ENCODE data around the gene LTBP1.
A peak's percentile ranks its signal among the peaks of the same experiment; 100 is the strongest.

LTBP1 gene

GRCh38 chr2:33042819-33043218, 96.1 kb downstream of the LTBP1 start:
- Histone ChIP-seq H3K4me3 (ENCODE audit: insufficient read depth in 1 of 2, low read depth in 1 of 2, low read length in 2 of 2) (no peak overlapping the region), H2BK120ac (ENCODE audit: low read depth, low read length) (peak overlapping the region; percentile 19), H3K4me1 (ENCODE audit: control insufficient read depth, insufficient read depth, low read depth, low read length) (no peaks in the 10 kb centered on the region), H3K9me3 (ENCODE audit: control insufficient read depth, low read length) (no peaks in the 10 kb centered on the region), H3K18ac (ENCODE audit: low read depth in 1 of 2, low read length in 2 of 2) (peak overlapping the region in 1 of 2 experiments; percentile 21), H4K8ac (ENCODE audit: low read length) (no peak overlapping the region), H2AFZ (ENCODE audit: low read depth, low read length) (no peak overlapping the region), H2AK5ac (ENCODE audit: low read length, severe bottlenecking) (no peak overlapping the region), H3K14ac (ENCODE audit: low read length in 2 of 2) (no peak overlapping the region), H3K36me3 (ENCODE audit: control insufficient read depth in 1 of 2, insufficient read depth in 2 of 2, low read depth in 1 of 2, low read length in 2 of 2) (no peaks in the 10 kb centered on the region), H2BK15ac (ENCODE audit: low read depth, poor library complexity, severe bottlenecking) (no peak overlapping the region), H2BK12ac (ENCODE audit: low read length in 2 of 2) (no peak overlapping the region), H3K23ac (ENCODE audit: low read length in 2 of 2) (no peak overlapping the region), H4K91ac (ENCODE audit: low read length) (peak overlapping the region; percentile 50), H3K79me1 (replicated peaks; ENCODE audit: low read length, poor library complexity, severe bottlenecking) (no peaks in the 10 kb centered on the region), H3K27me3 (ENCODE audit: control insufficient read depth in 1 of 2, insufficient read depth in 1 of 2, low read length in 2 of 2) (no peaks in the 10 kb centered on the region), H3K4ac (ENCODE audit: low read depth in 1 of 2, low read length in 2 of 2) (no peak overlapping the region), H2BK5ac (ENCODE audit: low read depth, low read length, poor library complexity, severe bottlenecking) (no peak overlapping the region), H3K4me2 (ENCODE audit: low read length, poor library complexity, severe bottlenecking) (no peak overlapping the region), H3K27ac (ENCODE audit: low read length, poor library complexity, severe bottlenecking) (no peak overlapping the region), H3K9ac (ENCODE audit: low read length) (no peak overlapping the region)
- 77% methylated on average over 2 of the region's 3 CpGs for WGBS
- DNase-seq: no peak

- H2BK12ac ChIP-seq (ENCODE audit: low read length in 2 of 2): no peak overlapping the region
- H3K36me3 ChIP-seq (ENCODE audit: control insufficient read depth in 1 of 2, insufficient read depth in 2 of 2, low read depth in 1 of 2, low read length in 2 of 2): no peaks in the 10 kb centered on the region
- no peak overlapping the region for H3K18ac ChIP-seq (ENCODE audit: low read depth in 1 of 2, low read length in 2 of 2)
- H4K91ac ChIP-seq (ENCODE audit: low read length): no peak overlapping the region
- H2AFZ ChIP-seq (ENCODE audit: low read depth, low read length): no peak overlapping the region
- H2BK120ac ChIP-seq (ENCODE audit: low read depth, low read length): no peak overlapping the region
- no peak overlapping the region for H3K14ac ChIP-seq (ENCODE audit: low read length in 2 of 2)
- WGBS: 34% methylated on average over 2 of the region's 2 CpGs
- H3K4me3 ChIP-seq (ENCODE audit: insufficient read depth in 1 of 2, low read depth in 1 of 2, low read length in 2 of 2): no peak overlapping the region
- no peak overlapping the region for H2BK15ac ChIP-seq (ENCODE audit: low read depth, poor library complexity, severe bottlenecking)
- no peak overlapping the region for H2BK5ac ChIP-seq (ENCODE audit: low read depth, low read length, poor library complexity, severe bottlenecking)
- no peak overlapping the region for H3K9ac ChIP-seq (ENCODE audit: low read length)
- H3K4me2 ChIP-seq (ENCODE audit: low read length, poor library complexity, severe bottlenecking): no peak overlapping the region
- no peak overlapping the region for H2AK5ac ChIP-seq (ENCODE audit: low read length, severe bottlenecking)
- H3K27ac ChIP-seq (ENCODE audit: low read length, poor library complexity, severe bottlenecking): no peak overlapping the region
- no peak overlapping the region for H3K4ac ChIP-seq (ENCODE audit: low read depth in 1 of 2, low read length in 2 of 2)
- no peaks in the 10 kb centered on the region for H3K27me3 ChIP-seq (ENCODE audit: control insufficient read depth in 1 of 2, insufficient read depth in 1 of 2, low read length in 2 of 2)
- no peaks in the 10 kb centered on the region for H3K9me3 ChIP-seq (ENCODE audit: control insufficient read depth, low read length)
- H3K79me1 ChIP-seq (replicated peaks; ENCODE audit: low read length, poor library complexity, severe bottlenecking): no peaks in the 10 kb centered on the region
- DNase-seq: no peak
- H4K8ac ChIP-seq (ENCODE audit: low read length): no peak overlapping the region
- no peaks in the 10 kb centered on the region for H3K4me1 ChIP-seq (ENCODE audit: control insufficient read depth, insufficient read depth, low read depth, low read length)
- H3K23ac ChIP-seq (ENCODE audit: low read length in 2 of 2): no peak overlapping the region
Measured at GRCh38 chr2:33047939-33048338, 101.2 kb downstream of the LTBP1 start.

- H3K4ac ChIP-seq (ENCODE audit: low read depth in 1 of 2, low read length in 2 of 2): no peak overlapping the region
- H3K4me1 ChIP-seq (ENCODE audit: control insufficient read depth, insufficient read depth, low read depth, low read length): no peaks in the 10 kb centered on the region
- no peak overlapping the region for H4K91ac ChIP-seq (ENCODE audit: low read length)
- peak overlapping the region; percentile 7 for H4K8ac ChIP-seq (ENCODE audit: low read length)
- no peaks in the 10 kb centered on the region for H3K27me3 ChIP-seq (ENCODE audit: control insufficient read depth in 1 of 2, insufficient read depth in 1 of 2, low read length in 2 of 2)
- peak overlapping the region in 1 of 2 experiments; percentile 53 for H3K18ac ChIP-seq (ENCODE audit: low read depth in 1 of 2, low read length in 2 of 2)
- H3K9me3 ChIP-seq (ENCODE audit: control insufficient read depth, low read length): no peaks in the 10 kb centered on the region
- peak; percentile 84 for DNase-seq
- peak overlapping the region in 1 of 2 experiments; percentile 36 for H3K4me3 ChIP-seq (ENCODE audit: insufficient read depth in 1 of 2, low read depth in 1 of 2, low read length in 2 of 2)
- no peak overlapping the region for H2BK12ac ChIP-seq (ENCODE audit: low read length in 2 of 2)
- H3K23ac ChIP-seq (ENCODE audit: low read length in 2 of 2): peak overlapping the region in 1 of 2 experiments; percentile 9
- H2BK5ac ChIP-seq (ENCODE audit: low read depth, low read length, poor library complexity, severe bottlenecking): no peak overlapping the region
- 98% methylated on average over 7 of the region's 7 CpGs for WGBS
- no peak overlapping the region for H3K14ac ChIP-seq (ENCODE audit: low read length in 2 of 2)
- peak overlapping the region; percentile 75 for H3K9ac ChIP-seq (ENCODE audit: low read length)
- no peak overlapping the region for H3K27ac ChIP-seq (ENCODE audit: low read length, poor library complexity, severe bottlenecking)
- no peak overlapping the region for H2AK5ac ChIP-seq (ENCODE audit: low read length, severe bottlenecking)
- H3K4me2 ChIP-seq (ENCODE audit: low read length, poor library complexity, severe bottlenecking): no peak overlapping the region
- H2BK15ac ChIP-seq (ENCODE audit: low read depth, poor library complexity, severe bottlenecking): no peak overlapping the region
- no peak overlapping the region for H2BK120ac ChIP-seq (ENCODE audit: low read depth, low read length)
- H3K79me1 ChIP-seq (replicated peaks; ENCODE audit: low read length, poor library complexity, severe bottlenecking): no peaks in the 10 kb centered on the region
- no peaks in the 10 kb centered on the region for H3K36me3 ChIP-seq (ENCODE audit: control insufficient read depth in 1 of 2, insufficient read depth in 2 of 2, low read depth in 1 of 2, low read length in 2 of 2)
- no peak overlapping the region for H2AFZ ChIP-seq (ENCODE audit: low read depth, low read length)
Measured at GRCh38 chr2:33051586-33052360, 105.0 kb downstream of the LTBP1 start.

- Histone ChIP-seq H2BK120ac (ENCODE audit: low read depth, low read length) (no peak overlapping the region), H3K18ac (ENCODE audit: low read depth in 1 of 2, low read length in 2 of 2) (no peak overlapping the region), H3K4ac (ENCODE audit: low read depth in 1 of 2, low read length in 2 of 2) (no peak overlapping the region), H2BK12ac (ENCODE audit: low read length in 2 of 2) (no peak overlapping the region), H3K4me3 (ENCODE audit: insufficient read depth in 1 of 2, low read depth in 1 of 2, low read length in 2 of 2) (no peak overlapping the region), H3K79me1 (replicated peaks; ENCODE audit: low read length, poor library complexity, severe bottlenecking) (no peaks in the 10 kb centered on the region), H4K8ac (ENCODE audit: low read length) (no peak overlapping the region), H2AK5ac (ENCODE audit: low read length, severe bottlenecking) (no peak overlapping the region), H3K4me1 (ENCODE audit: control insufficient read depth, insufficient read depth, low read depth, low read length) (no peaks in the 10 kb centered on the region), H3K9me3 (ENCODE audit: control insufficient read depth, low read length) (no peaks in the 10 kb centered on the region), H3K23ac (ENCODE audit: low read length in 2 of 2) (no peak overlapping the region), H4K91ac (ENCODE audit: low read length) (no peak overlapping the region), H3K27me3 (ENCODE audit: control insufficient read depth in 1 of 2, insufficient read depth in 1 of 2, low read length in 2 of 2) (no peaks in the 10 kb centered on the region), H2AFZ (ENCODE audit: low read depth, low read length) (no peak overlapping the region), H3K9ac (ENCODE audit: low read length) (peak overlapping the region; percentile 75), H3K4me2 (ENCODE audit: low read length, poor library complexity, severe bottlenecking) (no peak overlapping the region), H3K14ac (ENCODE audit: low read length in 2 of 2) (no peak overlapping the region), H2BK15ac (ENCODE audit: low read depth, poor library complexity, severe bottlenecking) (no peak overlapping the region), H3K27ac (ENCODE audit: low read length, poor library complexity, severe bottlenecking) (no peak overlapping the region), H3K36me3 (ENCODE audit: control insufficient read depth in 1 of 2, insufficient read depth in 2 of 2, low read depth in 1 of 2, low read length in 2 of 2) (no peaks in the 10 kb centered on the region), H2BK5ac (ENCODE audit: low read depth, low read length, poor library complexity, severe bottlenecking) (no peak overlapping the region)
- WGBS: 100% methylated on average over 3 of the region's 3 CpGs
- DNase-seq: no peak
Measured at GRCh38 chr2:33052361-33052735, 105.6 kb downstream of the LTBP1 start.
